ENCODE data around the gene KDM8.
A peak's percentile ranks its signal among the peaks of the same experiment; 100 is the strongest.

Gene KDM8

GRCh38 chr16:27222249-27223225 lies 19.2 kb downstream of the KDM8 start:
- H3K4me1 ChIP-seq = peaks cover 32 to 95% (median 85%) of the 10 kb centered on the region in 10 experiments
- peaks cover 0 to 34% (median 9%) of the 10 kb centered on the region in 11 experiments; a peak in 9 of 22 replicates for H3K36me3 ChIP-seq
- H4K20me1 ChIP-seq = peaks cover 0 to 43% (median 0%) of the 10 kb centered on the region in 11 experiments; a peak in 4 of 22 replicates
- no peak for TF ChIP-seq Cebpa-rat (IDR thresholded peaks at IDR 0.05)
- H3K4me3 ChIP-seq = no peak overlapping the region
- H3K9ac ChIP-seq = peak overlapping the region in 4 of 11 experiments; percentile 8 to 42 (median 30); a peak in 7 of 22 replicates
- H3K9me3 ChIP-seq (replicated peaks in 1 of 11) = no peaks in the 10 kb centered on the region
- H3K4me2 ChIP-seq = peak overlapping the region; percentile 27 to 94 (median 68)
- H3K27ac ChIP-seq = peak overlapping the region in 7 of 11 experiments; percentile 7 to 83 (median 52); a peak in 11 of 22 replicates
- H3K27me3 ChIP-seq = peaks cover 0 to 13% (median 0%) of the 10 kb centered on the region in 11 experiments; a peak in 3 of 22 replicates

- no peaks in the 10 kb centered on the region for H3K9me3 ChIP-seq (replicated peaks in 1 of 11)
- peak overlapping the region in 10 of 11 experiments; percentile 27 to 94 (median 68); a peak in 18 of 22 replicates for H3K4me2 ChIP-seq
- peak overlapping the region in 4 of 11 experiments; percentile 8 to 40 (median 26); a peak in 3 of 22 replicates for H3K9ac ChIP-seq
- H3K4me3 ChIP-seq = no peak overlapping the region
- peak overlapping the region in 6 of 11 experiments; percentile 10 to 83 (median 54); a peak in 8 of 22 replicates for H3K27ac ChIP-seq
- no peak for TF ChIP-seq Cebpa-rat (IDR thresholded peaks at IDR 0.05)
- H4K20me1 ChIP-seq = peaks cover 0 to 44% (median 0%) of the 10 kb centered on the region in 11 experiments; a peak in 4 of 22 replicates
- H3K4me1 ChIP-seq = peaks cover 39 to 100% (median 89%) of the 10 kb centered on the region in 10 experiments
- H3K27me3 ChIP-seq = peaks cover 0 to 13% (median 0%) of the 10 kb centered on the region in 11 experiments; a peak in 3 of 22 replicates
- peaks cover 0 to 27% (median 8%) of the 10 kb centered on the region in 11 experiments; a peak in 9 of 22 replicates for H3K36me3 ChIP-seq
Observed at GRCh38 chr16:27223226-27223610, 19.9 kb downstream of the KDM8 start.

GRCh38 chr16:27223701-27224100 lies 20.4 kb downstream of the KDM8 start:
- peaks cover 0 to 44% (median 0%) of the 10 kb centered on the region in 11 experiments; a peak in 4 of 22 replicates for H4K20me1 ChIP-seq
- TF ChIP-seq Cebpa-rat (IDR thresholded peaks at IDR 0.05) = no peak

GRCh38 chr16:27224271-27224737 lies 21.0 kb downstream of the KDM8 start:
- Histone ChIP-seq H3K4me2 (peak overlapping the region in 6 of 11 experiments; percentile 11 to 94 (median 82); a peak in 7 of 22 replicates), H3K4me3 (no peak overlapping the region), H3K27me3 (peaks cover 0 to 13% (median 0%) of the 10 kb centered on the region in 11 experiments; a peak in 3 of 22 replicates), H3K9me3 (replicated peaks in 1 of 11) (no peaks in the 10 kb centered on the region), H3K9ac (peak overlapping the region in 1 of 11 experiments; percentile 31; a peak in 2 of 22 replicates), H3K27ac (peak overlapping the region in 4 of 11 experiments; percentile 40 to 83 (median 64); a peak in 6 of 22 replicates), H4K20me1 (peaks cover 0 to 44% (median 0%) of the 10 kb centered on the region in 11 experiments; a peak in 4 of 22 replicates), H3K4me1 (peaks cover 48 to 100% (median 88%) of the 10 kb centered on the region in 10 experiments), H3K36me3 (peaks cover 0 to 26% (median 6%) of the 10 kb centered on the region in 11 experiments; a peak in 9 of 22 replicates)
- TF ChIP-seq Cebpa-rat (IDR thresholded peaks at IDR 0.05) = no peak

More at GRCh38 chr16:27223701-27224100, 20.4 kb downstream of the KDM8 start:
- Histone ChIP-seq H3K4me3 (no peak overlapping the region), H3K27me3 (peaks cover 0 to 13% (median 0%) of the 10 kb centered on the region in 11 experiments; a peak in 3 of 22 replicates), H3K4me1 (peaks cover 42 to 100% (median 88%) of the 10 kb centered on the region in 10 experiments), H3K4me2 (peak overlapping the region in 9 of 11 experiments; percentile 57 to 94 (median 69); a peak in 15 of 22 replicates), H3K9ac (0 out of 22 replicates have a peak overlapping the region, but pooled peaks of 2 of the 11 experiments have one; percentile 8 to 29), H3K36me3 (peaks cover 0 to 26% (median 8%) of the 10 kb centered on the region in 11 experiments; a peak in 9 of 22 replicates), H3K9me3 (replicated peaks in 1 of 11) (no peaks in the 10 kb centered on the region), H3K27ac (peak overlapping the region in 3 of 11 experiments; percentile 55 to 83 (median 64); a peak in 6 of 22 replicates)

GRCh38 chr16:27224741-27225300 lies 21.5 kb downstream of the KDM8 start:
- Histone ChIP-seq H4K20me1 (peaks cover 0 to 45% (median 0%) of the 10 kb centered on the region in 11 experiments; a peak in 4 of 22 replicates), H3K9me3 (replicated peaks in 1 of 11) (no peaks in the 10 kb centered on the region), H3K4me1 (peaks cover 53 to 100% (median 88%) of the 10 kb centered on the region in 10 experiments), H3K4me2 (peak overlapping the region in 8 of 11 experiments; percentile 73 to 94 (median 91); a peak in 15 of 22 replicates), H3K4me3 (no peak overlapping the region), H3K27ac (peak overlapping the region in 4 of 11 experiments; percentile 40 to 83 (median 64); a peak in 7 of 22 replicates), H3K27me3 (peaks cover 0 to 13% (median 0%) of the 10 kb centered on the region in 11 experiments; a peak in 3 of 22 replicates), H3K9ac (peak overlapping the region in 4 of 11 experiments; percentile 16 to 45 (median 26); a peak in 4 of 22 replicates), H3K36me3 (peaks cover 0 to 22% (median 6%) of the 10 kb centered on the region in 11 experiments; a peak in 8 of 22 replicates)
- TF ChIP-seq Cebpa-rat (IDR thresholded peaks at IDR 0.05) = no peak

GRCh38 chr16:27225536-27226360 lies 22.4 kb downstream of the KDM8 start:
- H3K36me3 ChIP-seq = peaks cover 0 to 19% (median 6%) of the 10 kb centered on the region in 11 experiments; a peak in 7 of 22 replicates
- peaks cover 0 to 51% (median 0%) of the 10 kb centered on the region in 11 experiments; a peak in 4 of 22 replicates for H4K20me1 ChIP-seq
- H3K4me3 ChIP-seq = no peak overlapping the region
- H3K4me1 ChIP-seq = peaks cover 62 to 100% (median 92%) of the 10 kb centered on the region in 10 experiments
- no peak for TF ChIP-seq Cebpa-rat (IDR thresholded peaks at IDR 0.05)
- peak overlapping the region; percentile 2 to 94 (median 79); a peak in 21 of 22 replicates for H3K4me2 ChIP-seq
- no peaks in the 10 kb centered on the region for H3K9me3 ChIP-seq (replicated peaks in 1 of 11)
- peaks cover 0 to 13% (median 0%) of the 10 kb centered on the region in 11 experiments; a peak in 3 of 22 replicates for H3K27me3 ChIP-seq
- H3K9ac ChIP-seq = peak overlapping the region in 4 of 11 experiments; percentile 20 to 54 (median 44); a peak in 5 of 22 replicates
- peak overlapping the region in 4 of 11 experiments; percentile 13 to 83 (median 57); a peak in 6 of 22 replicates for H3K27ac ChIP-seq

GRCh38 chr16:27226476-27226875 lies 23.1 kb downstream of the KDM8 start:
- peaks cover 69 to 100% (median 97%) of the 10 kb centered on the region in 10 experiments for H3K4me1 ChIP-seq
- peak overlapping the region in 3 of 11 experiments; percentile 40 to 54 (median 47); a peak in 7 of 22 replicates for H3K9ac ChIP-seq
- H3K9me3 ChIP-seq (replicated peaks in 1 of 11) = no peaks in the 10 kb centered on the region
- H3K4me2 ChIP-seq = peak overlapping the region; percentile 2 to 94 (median 79); a peak in 21 of 22 replicates
- no peak for TF ChIP-seq Cebpa-rat (IDR thresholded peaks at IDR 0.05)
- H3K4me3 ChIP-seq = peak overlapping the region in 1 of 10 experiments; percentile 10; a peak in 1 of 20 replicates
- H3K27ac ChIP-seq = peak overlapping the region in 5 of 11 experiments; percentile 8 to 83 (median 79); a peak in 7 of 22 replicates
- peaks cover 0 to 46% (median 0%) of the 10 kb centered on the region in 11 experiments; a peak in 4 of 22 replicates for H4K20me1 ChIP-seq
- H3K36me3 ChIP-seq = peaks cover 0 to 19% (median 6%) of the 10 kb centered on the region in 11 experiments; a peak in 7 of 22 replicates
- peaks cover 0 to 13% (median 0%) of the 10 kb centered on the region in 11 experiments; a peak in 3 of 22 replicates for H3K27me3 ChIP-seq
